IPS DF 6.9 (cell line): ENCODE measurements around the gene CPXM1.

Experiments
- DNase-seq: peaks from one replicate; pipeline ENCODE4 v3.0.0-alpha.2; 2013; ENCODE audit warnings: low read depth, low spot score
- H3K27ac ChIP-seq: one replicate; pipeline ENCODE4 v1.5.1; 2013; ENCODE audit warnings: low read length, control low read depth
- H3K27me3 ChIP-seq: 2 replicates; pipeline ENCODE4 v1.6.1; 2013; ENCODE audit warnings: mild to moderate bottlenecking, low read length; ENCODE audit not compliant: control insufficient read depth, insufficient read depth
- H3K36me3 ChIP-seq: 2 replicates; pipeline ENCODE4 v1.6.1; 2013; ENCODE audit warnings: low read length; ENCODE audit not compliant: control insufficient read depth, insufficient read depth
- H3K4me1 ChIP-seq: 2 replicates; pipeline ENCODE4 v1.6.1; 2013; ENCODE audit warnings: low read length; ENCODE audit not compliant: control insufficient read depth, insufficient read depth
- H3K4me3 ChIP-seq: 2 replicates; pipeline ENCODE4 v1.5.1; 2013; ENCODE audit warnings: mild to moderate bottlenecking, low read length
- H3K9me3 ChIP-seq: 2 replicates; pipeline ENCODE4 v1.6.1; 2013; ENCODE audit warnings: low read length, inconsistent platforms; ENCODE audit not compliant: control insufficient read depth, insufficient read depth
- WGBS: extraction: QIAGEN DNeasy Blood & Tissue Kit; methylation state at CpG from one replicate; pipeline ENCODE4 v1.1.7; 2013; ENCODE audit warnings: mixed read lengths, missing lambda C conversion rate; ENCODE audit not compliant: insufficient read length, insufficient coverage; 5-methylcytosine and 5-hydroxymethylcytosine counted together

The CPXM1 gene

GRCh38 chr20:2800521-2801285, at the start of gene CPXM1:
Gene CPXM1 (minus strand): TSS chr20:2800627. CDS start chr20:2800572, 55 bp downstream.
- Histone ChIP-seq H3K4me1 (peaks cover 5% of the 10 kb centered on the region; the same call in 1 of the 2 replicates), H3K4me3 (peak within 1 kb of the TSS; percentile 94), H3K36me3 (peaks cover 29% of the 10 kb centered on the region), H3K9me3 (no peaks in the 10 kb centered on the region), H3K27me3 (peaks cover 43% of the 10 kb centered on the region), H3K27ac (no peak within 1 kb of the TSS)
- WGBS = no CpG with 5 or more reads among the region's 52 CpGs
- no peak for DNase-seq

GRCh38 chr20:2849529-2849928, 49.1 kb upstream of the CPXM1 start:
- Histone ChIP-seq H3K27ac (no peak overlapping the region), H3K4me1 (no peaks in the 10 kb centered on the region), H3K36me3 (no peaks in the 10 kb centered on the region), H3K9me3 (no peaks in the 10 kb centered on the region), H3K27me3 (no peaks in the 10 kb centered on the region), H3K4me3 (no peak overlapping the region)
- DNase-seq = no peak
- no CpG with 5 or more reads among the region's 4 CpGs for WGBS

DNA sequence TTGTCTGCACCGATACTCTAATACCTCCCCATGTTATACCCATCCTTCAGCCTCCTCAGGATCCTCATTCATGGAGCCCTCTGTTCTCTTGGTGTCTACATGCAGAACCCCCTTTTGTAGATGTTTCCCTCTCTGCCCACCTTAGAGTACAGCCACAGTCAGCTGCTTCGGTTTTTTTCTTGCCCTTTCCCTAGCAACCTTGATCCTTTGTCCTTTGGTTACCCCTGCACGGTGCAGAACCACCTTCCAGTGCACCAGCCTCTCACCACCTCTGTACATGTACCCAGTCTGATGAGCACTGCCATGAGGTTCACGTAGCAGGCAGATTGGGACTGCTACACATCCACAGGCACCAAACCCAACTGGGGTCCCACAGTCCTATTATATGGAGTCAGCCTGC, 47.4 kb upstream of the CPXM1 start:
- H3K4me3 ChIP-seq = no peak overlapping the region
- H3K4me1 ChIP-seq = no peaks in the 10 kb centered on the region
- H3K9me3 ChIP-seq = no peaks in the 10 kb centered on the region
- WGBS = no CpG with 5 or more reads among the region's 4 CpGs
- no peak for DNase-seq
- no peaks in the 10 kb centered on the region for H3K27me3 ChIP-seq
- no peak overlapping the region for H3K27ac ChIP-seq
- no peaks in the 10 kb centered on the region for H3K36me3 ChIP-seq

- Histone ChIP-seq H3K9me3 (no peaks in the 10 kb centered on the region), H3K27me3 (no peaks in the 10 kb centered on the region), H3K36me3 (no peaks in the 10 kb centered on the region), H3K27ac (no peak overlapping the region), H3K4me3 (no peak overlapping the region), H3K4me1 (no peaks in the 10 kb centered on the region)
- no peak for DNase-seq
- WGBS = no CpG with 5 or more reads among the region's 5 CpGs
Measured at GRCh38 chr20:2846698-2847097, 46.3 kb upstream of the CPXM1 start.

DNA sequence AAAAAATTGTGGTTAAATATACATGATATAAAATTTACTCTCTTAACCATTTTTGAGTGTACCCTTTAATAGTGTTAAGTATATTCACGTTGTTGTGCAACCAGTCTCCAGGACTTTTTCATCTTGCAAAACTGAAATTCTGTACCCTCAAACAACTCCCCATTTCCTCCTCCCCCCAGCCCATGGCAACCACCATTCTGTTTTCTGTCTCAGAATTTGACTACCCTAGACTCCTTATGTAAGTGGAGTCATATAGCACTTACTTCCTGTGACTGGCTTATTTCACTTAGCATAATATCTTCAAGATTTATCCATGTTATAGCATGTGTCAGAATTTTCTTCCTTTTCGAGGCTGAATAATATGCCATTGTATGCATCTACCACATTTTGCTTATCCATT, 45.2 kb upstream of the CPXM1 start:
- Histone ChIP-seq H3K4me1 (no peaks in the 10 kb centered on the region), H3K36me3 (no peaks in the 10 kb centered on the region), H3K27me3 (no peaks in the 10 kb centered on the region), H3K9me3 (no peaks in the 10 kb centered on the region), H3K27ac (no peak overlapping the region), H3K4me3 (no peak overlapping the region)
- no CpG with 5 or more reads among the region's 2 CpGs for WGBS
- no peak for DNase-seq

- no peak for DNase-seq
- H3K9me3 ChIP-seq = no peaks in the 10 kb centered on the region
- H3K27me3 ChIP-seq = no peaks in the 10 kb centered on the region; the same call in 1 of the 2 replicates
- no peak overlapping the region for H3K27ac ChIP-seq
- no CpG with 5 or more reads among the region's 33 CpGs for WGBS
- peaks cover 5% of the 10 kb centered on the region; the same call in 1 of the 2 replicates for H3K36me3 ChIP-seq
- peaks cover 3% of the 10 kb centered on the region; the same call in 1 of the 2 replicates for H3K4me1 ChIP-seq
- H3K4me3 ChIP-seq = peak overlapping the region; percentile 80; the same call in 1 of the 2 replicates
Measured at GRCh38 chr20:2840967-2841531, 40.6 kb upstream of the CPXM1 start.

DNA sequence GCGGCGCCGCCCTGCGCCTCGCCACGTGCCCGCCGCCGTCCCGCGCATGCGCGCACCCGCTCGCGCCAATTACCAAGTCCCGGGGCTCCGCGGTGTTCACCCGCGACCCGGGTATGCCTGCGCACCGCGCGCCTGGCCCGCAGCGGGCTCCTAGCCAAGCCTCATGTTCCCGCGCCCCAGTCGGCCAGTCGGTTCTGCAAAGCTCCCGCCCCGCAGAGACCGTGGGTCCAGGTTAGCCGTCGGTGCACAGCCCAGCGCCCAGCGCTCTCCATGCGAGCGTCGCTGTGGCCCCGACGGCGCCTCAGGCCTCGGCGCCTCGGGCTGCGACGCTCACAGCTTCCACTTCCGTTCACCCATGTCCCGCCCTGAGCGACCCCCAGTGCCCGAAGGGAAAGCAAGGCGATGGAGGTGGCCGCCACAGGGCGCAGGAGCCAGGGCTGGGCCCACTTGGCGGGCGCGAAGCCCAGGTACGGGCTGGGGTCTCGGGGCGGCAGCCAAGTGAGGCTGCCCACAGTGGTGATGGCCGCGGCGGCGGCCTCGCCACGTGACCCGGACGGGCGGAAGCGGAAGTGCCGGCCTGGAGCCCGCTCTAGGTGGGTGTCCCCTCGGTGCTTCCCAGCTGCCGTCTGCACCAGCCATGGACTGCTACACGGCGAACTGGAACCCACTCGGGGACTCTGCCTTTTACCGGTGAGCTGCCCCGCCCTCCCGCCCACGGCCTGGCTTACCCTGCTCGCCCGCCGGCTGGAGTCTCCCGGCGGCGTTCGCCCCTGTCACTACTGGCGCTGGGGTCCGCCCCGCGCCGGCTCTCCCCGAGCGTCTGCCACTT, 39.9 kb upstream of the CPXM1 start, which contains the start of the genes PCED1A and VPS16:
Gene PCED1A (minus strand): TSS at position 518 of the 829 bp plus-strand sequence. CDS start 743 bp downstream, outside the sequence.
Gene VPS16 (plus strand): TSS at position 608 of the 829 bp plus-strand sequence. CDS start 30 bp downstream, at position 638.
- Histone ChIP-seq H3K27me3 (no peaks in the 10 kb centered on the region; the same call in 1 of the 2 replicates), H3K9me3 (no peaks in the 10 kb centered on the region), H3K36me3 (peaks cover 5% of the 10 kb centered on the region; the same call in 1 of the 2 replicates), H3K27ac (no peak within 1 kb of the TSS), H3K4me1 (peaks cover 3% of the 10 kb centered on the region; the same call in 1 of the 2 replicates), H3K4me3 (peak within 1 kb of the TSS; percentile 80; the same call in 1 of the 2 replicates)
- no peak for DNase-seq
- WGBS = no CpG with 5 or more reads among the region's 98 CpGs

DNA sequence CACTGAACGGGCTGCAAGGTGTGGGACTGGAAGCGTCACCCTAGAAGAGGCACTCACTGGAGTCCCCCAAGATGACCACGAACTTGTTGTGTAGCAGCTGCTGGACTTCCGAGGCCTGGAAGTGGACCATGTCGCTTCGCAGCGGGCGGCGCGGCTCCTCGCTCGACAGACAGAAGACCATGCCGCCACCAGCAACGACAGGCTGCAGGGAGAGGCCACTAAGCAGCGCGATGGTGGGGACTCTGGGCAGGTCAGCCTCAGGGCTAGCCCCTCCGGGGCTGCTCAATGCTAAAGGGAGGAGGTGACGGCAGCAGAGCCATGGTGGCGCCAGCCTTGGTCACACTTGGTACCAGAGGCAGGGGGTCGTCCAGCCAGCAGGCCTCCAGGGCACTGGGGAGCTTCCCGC, 39.3 kb upstream of the CPXM1 start:
- Histone ChIP-seq H3K36me3 (peaks cover 5% of the 10 kb centered on the region; the same call in 1 of the 2 replicates), H3K9me3 (no peaks in the 10 kb centered on the region), H3K4me1 (peaks cover 3% of the 10 kb centered on the region; the same call in 1 of the 2 replicates), H3K27ac (no peak overlapping the region), H3K27me3 (no peaks in the 10 kb centered on the region; the same call in 1 of the 2 replicates), H3K4me3 (no peak overlapping the region; the same call in 1 of the 2 replicates)
- DNase-seq = no peak
- WGBS = no CpG with 5 or more reads among the region's 21 CpGs

DNA sequence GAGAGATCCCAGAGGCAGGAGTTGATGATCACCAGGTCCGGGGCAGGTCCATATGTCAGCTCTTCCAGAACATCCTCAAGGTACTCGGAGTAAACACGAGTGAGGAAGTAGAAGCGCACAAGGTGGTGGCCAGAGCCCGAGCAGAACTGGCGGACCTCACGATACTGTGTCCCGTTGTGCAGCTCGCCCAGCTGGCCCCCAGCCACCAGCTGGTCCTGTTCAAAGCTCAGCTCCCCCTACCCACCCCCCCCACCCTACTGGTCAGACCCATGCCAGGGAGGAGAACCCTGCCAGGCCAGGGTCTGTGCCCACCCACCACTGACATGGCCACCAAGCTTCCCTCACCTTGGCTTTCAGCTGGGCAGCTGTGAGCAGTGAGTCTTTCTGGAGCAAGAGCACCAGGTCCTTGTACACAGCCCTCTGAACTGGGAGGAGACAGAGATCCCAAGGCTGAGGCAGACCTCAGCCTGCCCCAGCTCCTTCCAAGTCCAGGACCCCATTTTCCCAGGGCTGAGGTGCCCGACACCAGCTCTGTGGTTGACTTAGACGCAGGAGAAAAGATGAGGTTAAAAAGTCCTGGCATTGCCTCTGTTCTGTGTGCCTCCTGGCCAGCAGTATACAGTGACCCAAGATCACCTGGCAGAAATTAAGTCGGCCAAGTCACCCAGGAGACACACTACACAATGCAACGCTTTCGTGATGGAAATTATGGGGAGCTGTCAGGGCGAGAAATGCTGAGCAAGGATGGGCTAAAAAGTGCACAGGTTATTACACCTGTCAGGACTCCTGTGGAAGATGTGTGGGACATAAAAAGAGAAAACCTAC, 38.6 kb upstream of the CPXM1 start:
- H3K4me3 ChIP-seq = no peak overlapping the region
- no peaks in the 10 kb centered on the region for H3K9me3 ChIP-seq
- H3K4me1 ChIP-seq = peaks cover 3% of the 10 kb centered on the region; the same call in 1 of the 2 replicates
- DNase-seq = no peak
- H3K27me3 ChIP-seq = no peaks in the 10 kb centered on the region; the same call in 1 of the 2 replicates
- no CpG with 5 or more reads among the region's 15 CpGs for WGBS
- no peak overlapping the region for H3K27ac ChIP-seq
- H3K36me3 ChIP-seq = peaks cover 5% of the 10 kb centered on the region; the same call in 1 of the 2 replicates
